Stimulated activated CD4-positive, alpha-beta T cell treated with anti-CD3 and anti-CD28 coated beads, Interleukin-2, amount 100 ng/mL, for 48 hours (primary cell): Measurements from ENCODE around the gene C2orf81.

Experiments
- DNase-seq, 2 donors: peaks; one replicate each; pipeline ENCODE4 v3.0.0-alpha.2; 2020

C2orf81 gene

GRCh38 chr2:74387346-74387745 is 34.1 kb downstream of the C2orf81 start:
- DNase-seq = no peak

- DNase-seq = no peak
These were observed 36.0 kb downstream of the C2orf81 start for GRCh38 chr2:74385396-74385795.

- no peak for DNase-seq
These were observed 37.4 kb downstream of the C2orf81 start for GRCh38 chr2:74384051-74384450.

- DNase-seq = no peak
These were observed 38.2 kb downstream of the C2orf81 start for GRCh38 chr2:74383254-74383653.

- no peak for DNase-seq
These were observed 39.7 kb downstream of the C2orf81 start for GRCh38 chr2:74381751-74382150.

GRCh38 chr2:74379851-74380789 is 41.3 kb downstream of the C2orf81 start, which contains the start of gene DCTN1:
TSS of gene DCTN1 (minus strand) at chr2:74380311. CDS start at chr2:74380037, 274 bp downstream.
- DNase-seq = no peak

GRCh38 chr2:74378007-74378406 is 43.4 kb downstream of the C2orf81 start:
- DNase-seq = no peak

- DNase-seq = no peak
These were observed 45.6 kb downstream of the C2orf81 start for GRCh38 chr2:74375838-74376237.

GRCh38 chr2:74374509-74375205 is 46.8 kb downstream of the C2orf81 start:
- no peak for DNase-seq

- no peak for DNase-seq
These were observed 47.4 kb downstream of the C2orf81 start for GRCh38 chr2:74373985-74374384.

- DNase-seq = no peak
These were observed 48.2 kb downstream of the C2orf81 start for GRCh38 chr2:74373221-74373676.

GRCh38 chr2:74372674-74373073 is 48.7 kb downstream of the C2orf81 start:
- no peak for DNase-seq

GRCh38 chr2:74371421-74371820 is 50.0 kb downstream of the C2orf81 start:
- no peak for DNase-seq

GRCh38 chr2:74369976-74370375 is 51.4 kb downstream of the C2orf81 start:
- DNase-seq = no peak

- no peak for DNase-seq
These were observed 52.9 kb downstream of the C2orf81 start for GRCh38 chr2:74368499-74368898.

- DNase-seq = no peak
These were observed 53.6 kb downstream of the C2orf81 start for GRCh38 chr2:74367789-74368188.

- DNase-seq = no peak
These were observed 55.4 kb downstream of the C2orf81 start for GRCh38 chr2:74366036-74366435.

GRCh38 chr2:74364533-74365505 is 56.6 kb downstream of the C2orf81 start:
- DNase-seq = no peak
